ENCODE measurements around the gene BTBD7. TPM values are rescaled to one million over a fixed set of nuclear protein-coding genes. Genes with fewer than 3 reads are reported as not detected.
A peak's percentile ranks its signal among the peaks of the same experiment; 100 is the strongest.

BTBD7 gene
- total and polyA plus RNA-seq, 2 donors (not counting 1 experiment from before 2014, with no cell fraction given) = 8.1 to 48.6 TPM

DNA sequence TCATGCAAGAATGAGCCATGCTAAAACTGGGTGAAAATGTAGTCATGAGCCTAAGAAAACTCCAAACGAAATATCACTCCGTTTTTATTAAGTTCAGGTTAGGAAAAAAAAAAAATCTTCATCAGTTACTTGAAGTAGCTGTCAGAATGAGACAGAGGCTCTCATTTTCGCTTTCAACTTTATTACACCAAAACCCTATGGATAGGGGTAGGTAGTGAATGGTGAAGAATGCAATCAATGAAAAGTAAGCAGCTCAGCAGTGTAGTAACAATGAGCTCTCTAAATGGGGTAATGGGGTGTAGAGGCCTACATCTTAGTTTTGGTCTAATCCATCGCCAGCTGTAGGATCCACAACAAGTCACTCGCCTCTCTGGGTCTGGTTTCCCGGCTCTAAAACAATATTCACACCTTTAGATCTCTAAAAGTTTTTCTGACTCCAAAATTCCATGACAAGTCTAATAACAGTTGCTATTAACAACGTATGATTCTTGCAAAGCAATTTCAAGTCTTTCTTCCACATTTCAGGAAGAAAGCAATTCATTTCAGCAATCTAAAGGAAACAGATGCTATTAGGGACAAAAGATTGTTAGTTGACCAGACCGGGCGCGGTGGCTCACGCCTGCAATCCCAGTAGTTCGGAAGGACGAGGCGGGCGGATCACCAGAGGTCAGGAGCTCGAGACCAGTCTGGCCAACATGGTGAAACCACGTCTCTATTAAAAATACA is 1.7 kb downstream of the BTBD7 start:
- 31% methylated on average over 13 of the region's 17 CpGs for WGBS (ENCODE audit: insufficient coverage)
- H3K4me3 ChIP-seq (ENCODE audit: control extremely low read depth in 1 of 5, extremely low read depth in 1 of 5, insufficient read depth in 1 of 5, low read depth in 2 of 5, low read length in 4 of 5) = peak overlapping the region in 3 of 5 experiments; percentile 81 to 90 (median 82)
- peak overlapping the region; percentile 84 for H3K9ac ChIP-seq (ENCODE audit: low read length)
- intact Hi-C loops (cut with micrococcal nuclease) = no loop called here
- no peaks in the 10 kb centered on the region for H3K27me3 ChIP-seq (replicated peaks in 1 of 4; ENCODE audit: control extremely low read depth in 1 of 4, control insufficient read depth in 3 of 4, insufficient read depth in 4 of 4, low read length in 3 of 4)
- no peaks in the 10 kb centered on the region for H3K36me3 ChIP-seq (replicated peaks in 1 of 2; ENCODE audit: control extremely low read depth in 1 of 2, control insufficient read depth in 1 of 2, extremely low read depth in 1 of 2, insufficient read depth in 2 of 2, low read length in 1 of 2)
- ChIA-PET CTCF (interaction anchor here (0.6 kb wide), 2 partner anchors 17 to 211 kb away, joined by 3 read pairs; no protein-coding TSS in a partner anchor), POLR2A (no interaction called here)
- H2AFZ ChIP-seq (ENCODE audit: insufficient read depth, low read depth, low read length, poor library complexity, severe bottlenecking) = peak overlapping the region; percentile 92
- no peak for ATAC-seq (ENCODE audit: low read depth)
- peaks cover 19 to 31% of the 10 kb centered on the region in 2 donors for H3K4me1 ChIP-seq (ENCODE audit: control insufficient read depth in 2 of 2, insufficient read depth in 2 of 2, low read length in 2 of 2)
- H3K27ac ChIP-seq (ENCODE audit: low read length in 2 of 2) = no peak overlapping the region
- H3K4me3 Mint-ChIP-seq = peak overlapping the region; percentile 92
- peaks cover 64% of the 10 kb centered on the region for H3K79me2 ChIP-seq (ENCODE audit: control insufficient read depth, insufficient read depth, low read length)
- no peaks in the 10 kb centered on the region for H3K9me3 Mint-ChIP-seq (ENCODE audit: insufficient read depth)
- H3K27me3 Mint-ChIP-seq = no peaks in the 10 kb centered on the region
- H3K4me2 ChIP-seq (replicated peaks; ENCODE audit: low read depth, low read length, poor library complexity, severe bottlenecking) = peak overlapping the region; percentile 82
- TF ChIP-seq EZH2 (IDR thresholded peaks at IDR 0.05; ENCODE audit: borderline replicate concordance, insufficient read depth, low read depth, low read length, poor library complexity, severe bottlenecking) = no peak
- TF ChIP-seq, protein P1, sequence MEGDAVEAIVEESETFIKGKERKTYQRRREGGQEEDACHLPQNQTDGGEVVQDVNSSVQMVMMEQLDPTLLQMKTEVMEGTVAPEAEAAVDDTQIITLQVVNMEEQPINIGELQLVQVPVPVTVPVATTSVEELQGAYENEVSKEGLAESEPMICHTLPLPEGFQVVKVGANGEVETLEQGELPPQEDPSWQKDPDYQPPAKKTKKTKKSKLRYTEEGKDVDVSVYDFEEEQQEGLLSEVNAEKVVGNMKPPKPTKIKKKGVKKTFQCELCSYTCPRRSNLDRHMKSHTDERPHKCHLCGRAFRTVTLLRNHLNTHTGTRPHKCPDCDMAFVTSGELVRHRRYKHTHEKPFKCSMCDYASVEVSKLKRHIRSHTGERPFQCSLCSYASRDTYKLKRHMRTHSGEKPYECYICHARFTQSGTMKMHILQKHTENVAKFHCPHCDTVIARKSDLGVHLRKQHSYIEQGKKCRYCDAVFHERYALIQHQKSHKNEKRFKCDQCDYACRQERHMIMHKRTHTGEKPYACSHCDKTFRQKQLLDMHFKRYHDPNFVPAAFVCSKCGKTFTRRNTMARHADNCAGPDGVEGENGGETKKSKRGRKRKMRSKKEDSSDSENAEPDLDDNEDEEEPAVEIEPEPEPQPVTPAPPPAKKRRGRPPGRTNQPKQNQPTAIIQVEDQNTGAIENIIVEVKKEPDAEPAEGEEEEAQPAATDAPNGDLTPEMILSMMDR (IDR thresholded peaks at IDR 0.05) = no peak
- peaks cover 13% of the 10 kb centered on the region for H4K20me1 ChIP-seq (ENCODE audit: control insufficient read depth, insufficient read depth, low read length, poor library complexity, severe bottlenecking)
- peaks cover 58% of the 10 kb centered on the region for H3K4me1 Mint-ChIP-seq
- H3K9me3 ChIP-seq (ENCODE audit: control extremely low read depth in 1 of 3, control insufficient read depth in 2 of 3, insufficient read depth in 1 of 3, low read length in 2 of 3) = no peaks in the 10 kb centered on the region
- H3K27ac Mint-ChIP-seq = peak overlapping the region; percentile 2
- no peak for DNase-seq

DNA sequence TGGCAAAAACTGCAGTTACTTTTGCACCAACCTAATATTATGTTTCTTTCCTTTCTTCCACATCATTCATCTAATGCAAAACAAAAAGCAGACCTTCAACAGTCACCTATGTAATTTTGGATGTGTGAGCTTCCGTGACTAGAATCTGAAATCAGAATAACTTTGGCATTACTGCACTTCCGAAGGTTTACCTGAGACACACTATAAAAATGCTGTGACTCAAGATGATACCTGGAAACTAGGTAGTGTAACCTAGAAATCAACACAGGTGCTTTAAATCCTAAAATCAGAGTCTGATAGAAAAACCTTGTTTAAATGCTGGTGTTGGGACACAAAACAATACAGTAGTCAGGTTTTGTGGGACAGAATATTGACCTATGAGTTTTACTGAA is 2.2 kb downstream of the BTBD7 start:
- Histone ChIP-seq H3K36me3 (replicated peaks in 1 of 2; ENCODE audit: control extremely low read depth in 1 of 2, control insufficient read depth in 1 of 2, extremely low read depth in 1 of 2, insufficient read depth in 2 of 2, low read length in 1 of 2) (no peaks in the 10 kb centered on the region), H3K27me3 (replicated peaks in 1 of 4; ENCODE audit: control extremely low read depth in 1 of 4, control insufficient read depth in 3 of 4, insufficient read depth in 4 of 4, low read length in 3 of 4) (no peaks in the 10 kb centered on the region), H3K27ac (ENCODE audit: low read length in 2 of 2) (no peak overlapping the region), H3K9ac (ENCODE audit: low read length) (no peak overlapping the region), H4K20me1 (ENCODE audit: control insufficient read depth, insufficient read depth, low read length, poor library complexity, severe bottlenecking) (peaks cover 17% of the 10 kb centered on the region), H3K4me3 (ENCODE audit: control extremely low read depth in 1 of 5, extremely low read depth in 1 of 5, insufficient read depth in 1 of 5, low read depth in 2 of 5, low read length in 4 of 5) (no peak overlapping the region), H2AFZ (ENCODE audit: insufficient read depth, low read depth, low read length, poor library complexity, severe bottlenecking) (no peak overlapping the region), H3K9me3 (ENCODE audit: control extremely low read depth in 1 of 3, control insufficient read depth in 2 of 3, insufficient read depth in 1 of 3, low read length in 2 of 3) (no peaks in the 10 kb centered on the region), H3K4me2 (replicated peaks; ENCODE audit: low read depth, low read length, poor library complexity, severe bottlenecking) (peak overlapping the region; percentile 82), H3K79me2 (ENCODE audit: control insufficient read depth, insufficient read depth, low read length) (peaks cover 70% of the 10 kb centered on the region), H3K4me1 (ENCODE audit: control insufficient read depth in 2 of 2, insufficient read depth in 2 of 2, low read length in 2 of 2) (peaks cover 19 to 31% of the 10 kb centered on the region in 2 donors)
- no CpG with 5 or more reads among the region's 2 CpGs for WGBS (ENCODE audit: insufficient coverage)
- intact Hi-C loops (cut with micrococcal nuclease) = no loop called here
- no peak overlapping the region for H3K27ac Mint-ChIP-seq
- peaks cover 59% of the 10 kb centered on the region for H3K4me1 Mint-ChIP-seq
- POLR2A ChIA-PET = no interaction called here
- H3K9me3 Mint-ChIP-seq (ENCODE audit: insufficient read depth) = no peaks in the 10 kb centered on the region
- no peak for DNase-seq
- H3K27me3 Mint-ChIP-seq = no peaks in the 10 kb centered on the region
- TF ChIP-seq EZH2 (IDR thresholded peaks at IDR 0.05; ENCODE audit: borderline replicate concordance, insufficient read depth, low read depth, low read length, poor library complexity, severe bottlenecking) = no peak
- TF ChIP-seq, protein P1 (IDR thresholded peaks at IDR 0.05) = no peak
- CTCF ChIA-PET = interaction anchor here (0.6 kb wide), 2 partner anchors 10 to 212 kb away, joined by 3 read pairs; no protein-coding TSS in a partner anchor
- ATAC-seq (ENCODE audit: low read depth) = no peak
- H3K4me3 Mint-ChIP-seq = peak overlapping the region; percentile 92
